G401.6 (cell line): ENCODE data around the gene PHF20.
"Not testable (repeated sequence)": the region's sequence is repeated elsewhere in the genome, so short reads cannot be mapped to it uniquely, and the experiment has no call there.

Experiments
- FAIRE-seq: peaks from 2 replicates; lab custom pipeline; 2012; peaks lifted over from hg19 to GRCh38; lab: Jason Lieb, UNC

PHF20 gene

GRCh38 chr20:35886537-35886936 lies 114.7 kb downstream of the PHF20 start:
- no peak for FAIRE-seq

GRCh38 chr20:35887393-35888064 lies 115.7 kb downstream of the PHF20 start:
- no peak for FAIRE-seq

- FAIRE-seq: no peak
Observed at GRCh38 chr20:35888657-35889056, 116.8 kb downstream of the PHF20 start.

GRCh38 chr20:35891375-35891774 lies 119.6 kb downstream of the PHF20 start:
- FAIRE-seq: no peak

- no peak for FAIRE-seq
Observed at GRCh38 chr20:35892871-35893270, 121.1 kb downstream of the PHF20 start.

- no peak for FAIRE-seq
Observed at GRCh38 chr20:35893942-35894341, 122.1 kb downstream of the PHF20 start.

GRCh38 chr20:35895516-35895915 lies 123.7 kb downstream of the PHF20 start:
- not testable (repeated sequence) for FAIRE-seq

GRCh38 chr20:35899064-35899463 lies 127.2 kb downstream of the PHF20 start:
- FAIRE-seq: no peak

GRCh38 chr20:35901230-35901629 lies 129.4 kb downstream of the PHF20 start:
- not testable (repeated sequence) for FAIRE-seq

- FAIRE-seq: no peak
Observed at GRCh38 chr20:35901678-35902544, 130.1 kb downstream of the PHF20 start.

- no peak for FAIRE-seq
Observed at GRCh38 chr20:35902545-35902941, 130.7 kb downstream of the PHF20 start.

GRCh38 chr20:35903843-35904242 lies 132.0 kb downstream of the PHF20 start:
- no peak for FAIRE-seq

- no peak for FAIRE-seq
Observed at GRCh38 chr20:35904982-35905663, 133.3 kb downstream of the PHF20 start.

GRCh38 chr20:35907017-35907701 lies 135.3 kb downstream of the PHF20 start:
- no peak for FAIRE-seq

- FAIRE-seq: no peak
Observed at GRCh38 chr20:35908007-35908406, 136.2 kb downstream of the PHF20 start.

GRCh38 chr20:35909176-35909575 lies 137.4 kb downstream of the PHF20 start:
- FAIRE-seq: no peak

- no peak for FAIRE-seq
Observed at GRCh38 chr20:35909796-35910195, 138.0 kb downstream of the PHF20 start.

GRCh38 chr20:35910254-35910653 lies 138.4 kb downstream of the PHF20 start:
- FAIRE-seq: no peak

- no peak for FAIRE-seq
Observed at GRCh38 chr20:35912881-35913280, 141.1 kb downstream of the PHF20 start.

- no peak for FAIRE-seq
Observed at GRCh38 chr20:35917077-35917476, 145.3 kb downstream of the PHF20 start.

- FAIRE-seq: no peak
Observed at GRCh38 chr20:35918021-35918420, 146.2 kb downstream of the PHF20 start.

- FAIRE-seq: no peak
Observed at GRCh38 chr20:35920523-35920922, 148.7 kb downstream of the PHF20 start.
